Measurements from ENCODE around the gene ROR2.
A peak's percentile ranks its signal among the peaks of the same experiment; 100 is the strongest.

ROR2 gene

GRCh38 chr9:91771864-91772263 is 178.2 kb downstream of the ROR2 start:
- DNase-seq (ENCODE audit: low spot score), result no peak

GRCh38 chr9:91771027-91771426 is 179.0 kb downstream of the ROR2 start:
- DNase-seq (ENCODE audit: low spot score), result peak; percentile 5

- no peak for DNase-seq (ENCODE audit: low spot score)
Measured at GRCh38 chr9:91770229-91770628, 179.8 kb downstream of the ROR2 start.

GRCh38 chr9:91768977-91769916 is 180.8 kb downstream of the ROR2 start:
- DNase-seq (ENCODE audit: low spot score), result no peak

- DNase-seq (ENCODE audit: low spot score), result no peak
Measured at GRCh38 chr9:91768507-91768906, 181.5 kb downstream of the ROR2 start.

- no peak for DNase-seq (ENCODE audit: low spot score)
Measured at GRCh38 chr9:91766315-91767069, 183.5 kb downstream of the ROR2 start.

GRCh38 chr9:91765296-91765695 is 184.7 kb downstream of the ROR2 start:
- DNase-seq (ENCODE audit: low spot score), result no peak

GRCh38 chr9:91764661-91765060 is 185.4 kb downstream of the ROR2 start:
- no peak for DNase-seq (ENCODE audit: low spot score)

- no peak for DNase-seq (ENCODE audit: low spot score)
Measured at GRCh38 chr9:91761362-91761761, 188.7 kb downstream of the ROR2 start.

- DNase-seq (ENCODE audit: low spot score), result peak; percentile 83
Measured at GRCh38 chr9:91760906-91761305, 189.1 kb downstream of the ROR2 start.

GRCh38 chr9:91758491-91758981 is 191.5 kb downstream of the ROR2 start:
- DNase-seq (ENCODE audit: low spot score), result peak; percentile 16

- DNase-seq (ENCODE audit: low spot score), result no peak
Measured at GRCh38 chr9:91757782-91758181, 192.2 kb downstream of the ROR2 start.

- no peak for DNase-seq (ENCODE audit: low spot score)
Measured at GRCh38 chr9:91756510-91756780, 193.6 kb downstream of the ROR2 start.

GRCh38 chr9:91755761-91756509 is 194.1 kb downstream of the ROR2 start:
- DNase-seq (ENCODE audit: low spot score), result no peak

GRCh38 chr9:91753711-91754110 is 196.3 kb downstream of the ROR2 start:
- DNase-seq (ENCODE audit: low spot score), result no peak

GRCh38 chr9:91751922-91752321 is 198.1 kb downstream of the ROR2 start:
- DNase-seq (ENCODE audit: low spot score), result no peak

- DNase-seq (ENCODE audit: low spot score), result no peak
Measured at GRCh38 chr9:91750343-91750742, 199.7 kb downstream of the ROR2 start.

GRCh38 chr9:91746904-91747303 is 203.1 kb downstream of the ROR2 start:
- no peak for DNase-seq (ENCODE audit: low spot score)

GRCh38 chr9:91746357-91746756 is 203.7 kb downstream of the ROR2 start:
- DNase-seq (ENCODE audit: low spot score), result no peak

- no peak for DNase-seq (ENCODE audit: low spot score)
Measured at GRCh38 chr9:91744114-91744513, 205.9 kb downstream of the ROR2 start.

GRCh38 chr9:91741522-91741921 is 208.5 kb downstream of the ROR2 start:
- DNase-seq (ENCODE audit: low spot score), result no peak

- DNase-seq (ENCODE audit: low spot score), result no peak
Measured at GRCh38 chr9:91740701-91741100, 209.3 kb downstream of the ROR2 start.

Measured in LoVo (cell line).